ENCODE measurements around the gene DNAJC18. TPM values are rescaled to one million over a fixed set of nuclear protein-coding genes. Genes with fewer than 3 reads are reported as not detected.

The DNAJC18 gene
- total and polyA plus RNA-seq, 12 donors = 3.4 to 21.1 (median 13.7) TPM

DNA sequence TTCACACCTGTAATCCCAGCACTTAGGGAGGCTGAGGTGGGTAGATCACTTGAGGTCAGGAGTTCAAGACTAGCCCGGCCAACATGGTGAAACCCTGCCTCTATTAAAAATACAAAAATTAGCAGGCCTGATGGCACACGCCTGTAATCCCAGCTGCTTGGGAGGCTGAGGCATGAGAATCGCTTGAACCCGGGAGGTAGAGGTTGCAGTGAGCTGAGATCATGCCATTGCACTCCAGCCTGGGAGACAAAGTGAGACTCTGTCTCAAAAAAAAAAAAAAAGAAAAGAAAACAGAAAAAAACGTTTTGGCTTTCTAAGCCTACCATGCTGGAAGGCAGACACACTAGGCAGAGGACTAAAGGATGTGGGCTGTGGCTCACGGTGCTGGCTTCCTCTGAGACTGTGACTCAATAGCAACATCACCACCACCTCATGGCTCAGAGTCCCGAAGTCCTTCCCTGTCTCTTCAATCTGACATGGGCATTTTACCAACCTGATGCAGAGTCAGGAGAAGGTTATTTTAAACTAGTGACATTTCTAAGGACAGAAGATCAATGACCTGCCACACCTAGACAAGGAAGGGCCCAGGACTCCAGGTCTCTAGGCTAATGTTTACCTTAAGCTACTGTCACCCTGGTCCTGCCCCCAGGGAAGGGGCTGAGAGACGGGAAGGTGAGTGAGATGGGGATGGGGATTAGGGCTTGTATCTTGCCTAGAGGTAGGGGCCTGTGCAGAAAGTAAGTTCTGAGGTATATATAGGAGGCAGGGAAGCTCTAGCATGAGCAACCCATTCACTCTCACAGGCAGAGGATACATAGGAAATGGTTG is 19.5 kb upstream of the DNAJC18 start:
- H3K9me3 ChIP-seq = no peaks in the 10 kb centered on the region
- peaks cover 0 to 39% (median 0%) of the 10 kb centered on the region in 9 donors for H3K36me3 ChIP-seq
- peaks cover 0 to 49% (median 23%) of the 10 kb centered on the region in 9 donors for H3K4me1 ChIP-seq
- intact Hi-C loops (cut with DNase I) = no loop called here
- peak; percentile 33 to 74 (median 55) for ATAC-seq
- TF ChIP-seq, protein P1, sequence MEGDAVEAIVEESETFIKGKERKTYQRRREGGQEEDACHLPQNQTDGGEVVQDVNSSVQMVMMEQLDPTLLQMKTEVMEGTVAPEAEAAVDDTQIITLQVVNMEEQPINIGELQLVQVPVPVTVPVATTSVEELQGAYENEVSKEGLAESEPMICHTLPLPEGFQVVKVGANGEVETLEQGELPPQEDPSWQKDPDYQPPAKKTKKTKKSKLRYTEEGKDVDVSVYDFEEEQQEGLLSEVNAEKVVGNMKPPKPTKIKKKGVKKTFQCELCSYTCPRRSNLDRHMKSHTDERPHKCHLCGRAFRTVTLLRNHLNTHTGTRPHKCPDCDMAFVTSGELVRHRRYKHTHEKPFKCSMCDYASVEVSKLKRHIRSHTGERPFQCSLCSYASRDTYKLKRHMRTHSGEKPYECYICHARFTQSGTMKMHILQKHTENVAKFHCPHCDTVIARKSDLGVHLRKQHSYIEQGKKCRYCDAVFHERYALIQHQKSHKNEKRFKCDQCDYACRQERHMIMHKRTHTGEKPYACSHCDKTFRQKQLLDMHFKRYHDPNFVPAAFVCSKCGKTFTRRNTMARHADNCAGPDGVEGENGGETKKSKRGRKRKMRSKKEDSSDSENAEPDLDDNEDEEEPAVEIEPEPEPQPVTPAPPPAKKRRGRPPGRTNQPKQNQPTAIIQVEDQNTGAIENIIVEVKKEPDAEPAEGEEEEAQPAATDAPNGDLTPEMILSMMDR (IDR thresholded peaks at IDR 0.05) = no peak
- WGBS, 2 donors = 59% methylated on average over 8 of the region's 8 CpGs
- no peaks in the 10 kb centered on the region for H3K27me3 ChIP-seq
- H3K27ac ChIP-seq = peak overlapping the region in 9 of 10 donors; percentile 31 to 96 (median 87)
- H3K4me3 ChIP-seq = peak overlapping the region in 4 of 10 donors; percentile 11 to 68 (median 61)
- DNase-seq = no peak

DNA sequence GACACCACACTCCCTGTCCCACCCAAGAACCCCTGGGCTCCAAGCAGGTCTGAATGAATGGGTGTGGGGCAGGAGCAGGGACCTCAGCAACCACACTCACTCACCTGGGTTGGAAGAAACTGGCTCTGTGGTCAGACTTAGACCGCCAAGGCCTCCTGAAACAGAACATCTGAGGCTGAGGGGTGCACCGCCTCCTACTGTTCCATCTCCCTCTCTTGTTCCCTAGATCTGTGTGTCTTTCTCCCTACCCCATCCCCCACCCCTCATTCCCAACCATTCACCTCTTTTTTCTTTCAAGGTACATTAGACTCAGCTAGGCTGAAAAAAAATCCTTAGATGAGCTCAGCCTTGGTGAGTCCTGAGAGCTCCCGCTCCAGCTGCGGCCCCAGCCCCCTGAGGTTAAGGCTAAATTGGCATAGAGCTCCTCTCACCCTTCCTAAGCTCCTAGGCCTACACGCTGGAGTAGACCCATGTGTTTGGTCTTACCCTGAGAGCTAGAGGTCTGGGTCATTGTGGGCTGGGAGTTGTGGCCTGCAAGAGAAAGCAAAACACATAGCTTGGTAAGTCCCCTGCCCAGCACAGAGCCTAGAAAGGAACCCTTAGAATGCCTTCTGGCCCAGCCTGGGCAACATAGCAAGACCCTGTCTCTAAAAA is 18.5 kb upstream of the DNAJC18 start:
- H3K27me3 ChIP-seq = no peaks in the 10 kb centered on the region

DNA sequence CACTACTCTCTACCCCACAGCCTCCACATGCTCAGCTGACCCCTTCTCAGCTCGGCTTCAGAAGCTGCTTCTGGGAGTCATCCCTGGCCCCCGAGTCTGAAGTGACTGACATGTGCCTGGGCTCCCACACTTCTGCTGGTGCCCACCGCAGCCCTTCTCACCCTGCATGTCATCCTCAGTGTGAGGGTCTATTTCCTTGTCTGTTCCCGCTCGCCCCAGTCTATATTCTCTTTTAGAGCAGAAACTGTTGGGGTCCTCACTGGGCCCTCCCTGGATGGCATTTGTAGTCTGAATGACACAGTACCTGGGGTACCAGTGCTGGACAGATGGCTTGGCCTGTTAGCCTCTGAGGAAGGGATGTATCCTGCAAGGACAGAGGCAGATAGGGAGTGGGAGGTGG is 17.9 kb upstream of the DNAJC18 start:
- Histone ChIP-seq H3K4me1 (peaks cover 0 to 39% (median 12%) of the 10 kb centered on the region in 9 donors), H3K27me3 (no peaks in the 10 kb centered on the region), H3K4me3 (no peak overlapping the region), H3K9me3 (no peaks in the 10 kb centered on the region), H3K27ac (peak overlapping the region in 1 of 10 donors; percentile 94), H3K36me3 (peaks cover 0 to 43% (median 0%) of the 10 kb centered on the region in 9 donors)
- 86 to 95% methylated on average over 5 of the region's 5 CpGs for WGBS, 2 donors
- DNase-seq = no peak
- TF ChIP-seq, protein P1 (IDR thresholded peaks at IDR 0.05) = no peak
- intact Hi-C loops (cut with DNase I) = no loop called here
- no peak for ATAC-seq

More for the DNA sequence above, 18.5 kb upstream of the DNAJC18 start:
- WGBS, 2 donors = 93 to 98% methylated on average over 5 of the region's 5 CpGs
- Histone ChIP-seq H3K4me1 (peaks cover 0 to 39% (median 13%) of the 10 kb centered on the region in 9 donors), H3K4me3 (no peak overlapping the region), H3K36me3 (peaks cover 0 to 41% (median 0%) of the 10 kb centered on the region in 9 donors), H3K27ac (peak overlapping the region in 3 of 10 donors; percentile 33 to 94 (median 87)), H3K9me3 (no peaks in the 10 kb centered on the region)
- intact Hi-C loops (cut with DNase I) = no loop called here
- DNase-seq (no peak), ATAC-seq (no peak)
- TF ChIP-seq, protein P1 (IDR thresholded peaks at IDR 0.05) = no peak

DNA sequence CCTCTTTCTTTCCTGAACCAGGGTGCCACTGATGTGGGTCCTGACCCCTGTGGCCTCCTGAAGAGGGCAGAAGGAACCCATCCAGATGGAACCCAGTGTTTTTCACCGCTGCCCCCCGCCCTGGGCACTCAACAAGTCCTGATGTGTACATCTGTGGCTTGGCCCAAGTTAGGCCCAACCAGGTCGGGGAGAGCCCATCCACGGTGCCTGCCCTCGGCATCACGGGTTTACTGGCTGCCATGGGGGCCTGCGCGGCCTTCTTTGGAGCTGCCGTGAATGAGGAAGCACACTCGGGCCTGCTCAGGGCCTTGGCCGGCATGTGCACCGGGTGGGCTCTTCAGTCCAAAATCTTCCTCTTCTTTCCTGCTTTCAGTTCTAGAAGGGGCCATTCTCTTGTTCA is 17.5 kb upstream of the DNAJC18 start:
- Histone ChIP-seq H3K4me1 (peaks cover 0 to 39% (median 12%) of the 10 kb centered on the region in 9 donors), H3K9me3 (no peaks in the 10 kb centered on the region), H3K27me3 (no peaks in the 10 kb centered on the region), H3K4me3 (no peak overlapping the region), H3K27ac (no peak overlapping the region), H3K36me3 (peaks cover 0 to 47% (median 0%) of the 10 kb centered on the region in 9 donors)
- ATAC-seq = no peak
- DNase-seq = no peak
- TF ChIP-seq, protein P1 (IDR thresholded peaks at IDR 0.05) = no peak
- 95% methylated on average over 12 of the region's 12 CpGs for WGBS, 2 donors
- intact Hi-C loops (cut with DNase I) = no loop called here
